HFFc6 (cell line): Measurements from ENCODE around the gene SNED1. TPM values are rescaled to one million over a fixed set of nuclear protein-coding genes. Genes with fewer than 3 reads are reported as not detected.
A peak's percentile ranks its signal among the peaks of the same experiment; 100 is the strongest.
"Not testable (repeated sequence)": the region's sequence is repeated elsewhere in the genome, so short reads cannot be mapped to it uniquely, and the experiment has no call there.

Experiments used
- DNase-seq: peaks from one replicate; pipeline ENCODE4 v3.0.0-alpha.2; 2018
- H3K27ac Mint-ChIP-seq: 2 replicates; pipeline ENCODE4 v1.8.0; 2020; ENCODE audit warnings: mild to moderate bottlenecking, mixed read lengths
- H3K27me3 Mint-ChIP-seq: 2 replicates; pipeline ENCODE4 v1.8.0; 2021; ENCODE audit warnings: mild to moderate bottlenecking, moderate library complexity, mixed read lengths; ENCODE audit not compliant: insufficient read depth
- H3K36me3 Mint-ChIP-seq: 2 replicates; pipeline ENCODE4 v1.8.0; 2021; ENCODE audit warnings: low read depth, mixed read lengths
- H3K4me1 Mint-ChIP-seq: 2 replicates; pipeline ENCODE4 v1.8.0; 2020; ENCODE audit warnings: low read depth, mixed read lengths
- H3K4me3 Mint-ChIP-seq: 2 replicates; pipeline ENCODE4 v1.8.0; 2020; ENCODE audit warnings: mild to moderate bottlenecking, moderate library complexity, mixed read lengths
- H3K9me3 Mint-ChIP-seq: 2 replicates; pipeline ENCODE4 v1.8.0; 2020; ENCODE audit warnings: mild to moderate bottlenecking, mixed read lengths
- CTCF ChIP-seq: fragments of 200-600 bp; sonication (generic); IDR thresholded peaks from 2 replicates; pipeline ENCODE4 v1.5.0; 2021; ENCODE audit warnings: antibody characterized with exemption, mild to moderate bottlenecking
- total RNA-seq, 6 experiments: library from RNA; stranded (reverse); fragmentation: NEBNext Ultra II Directional; extraction: Animal tissue kit (Norgen Biotek cat#: 25700); gene quantifications; 2 replicates in 1 of 6; 3 replicates in 5 of 6; pipeline ENCODE4 v1.2.3, GENCODE V29; 2021

Gene SNED1
- total RNA-seq, 6 experiments from 2014 or later: 1.2 to 2.1 (median 1.6) TPM

DNA sequence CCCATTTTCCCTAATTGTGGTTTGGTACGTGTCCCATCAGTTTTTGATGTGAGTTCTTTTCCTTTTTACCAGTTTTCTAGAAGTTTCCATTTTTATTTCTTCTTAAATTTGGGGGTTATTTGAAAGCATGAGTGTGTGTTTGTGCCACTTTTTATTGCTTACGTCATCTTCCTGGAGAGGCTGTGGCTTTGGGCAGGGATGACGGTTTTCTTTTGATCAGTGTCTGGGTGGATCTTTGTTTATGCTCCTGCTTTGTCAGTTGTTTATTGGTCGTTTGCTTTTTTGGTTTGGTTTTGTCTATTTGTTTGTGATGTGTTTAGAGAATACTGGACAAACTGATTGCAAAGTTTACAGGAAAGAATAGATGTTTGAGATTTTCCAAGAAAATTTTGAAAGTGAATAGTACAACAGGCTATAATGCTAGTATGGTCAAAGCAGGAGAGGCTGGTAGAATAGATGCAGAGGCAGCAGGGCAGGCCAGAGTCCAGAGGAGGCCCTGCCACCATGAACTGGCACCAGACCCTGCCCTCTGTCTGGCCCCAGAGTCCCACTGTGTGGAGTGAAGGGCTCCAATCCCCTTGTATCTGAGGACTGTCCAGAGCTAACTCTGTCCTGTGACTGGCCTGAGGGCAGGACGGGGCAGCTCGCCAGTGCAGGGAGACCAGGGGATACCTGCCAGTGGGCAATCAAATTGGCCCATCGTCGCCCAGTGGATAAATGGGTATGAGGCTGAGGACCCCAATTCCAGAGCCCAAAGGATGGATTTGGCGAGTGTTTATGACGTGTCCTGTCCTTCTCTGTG lies 23.4 kb upstream of the SNED1 start:
- Mint-ChIP-seq H3K9me3 (no peaks in the 10 kb centered on the region), H3K27me3 (peaks cover 21% of the 10 kb centered on the region), H3K27ac (no peak overlapping the region), H3K4me3 (no peak overlapping the region), H3K36me3 (no peaks in the 10 kb centered on the region; the same call in 1 of the 2 replicates), H3K4me1 (peaks cover 18% of the 10 kb centered on the region)
- TF ChIP-seq CTCF: no peak
- no peak for DNase-seq

DNA sequence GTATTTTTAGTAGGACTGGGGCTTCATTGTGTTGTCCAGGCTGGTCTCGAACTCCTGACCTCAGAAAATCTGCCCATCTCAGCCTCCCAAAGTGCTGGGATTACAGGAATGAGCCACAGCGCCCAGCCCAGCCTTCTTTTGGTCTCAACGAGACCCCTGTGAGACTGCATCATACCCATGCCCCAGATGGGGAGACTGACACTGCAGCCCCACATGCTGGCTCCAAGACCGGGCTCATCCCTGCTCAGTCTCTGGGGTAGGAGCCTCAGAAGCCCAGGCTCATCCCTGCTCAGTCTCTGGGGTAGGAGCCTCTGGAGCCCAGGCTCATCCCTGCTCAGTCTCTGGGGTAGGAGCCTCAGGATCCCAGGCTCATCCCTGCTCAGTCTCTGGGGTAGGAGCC lies 22.5 kb upstream of the SNED1 start:
- peaks cover 17% of the 10 kb centered on the region for H3K27me3 Mint-ChIP-seq
- peaks cover 18% of the 10 kb centered on the region for H3K4me1 Mint-ChIP-seq
- not testable (repeated sequence) for DNase-seq, H3K27ac Mint-ChIP-seq, H3K4me3 Mint-ChIP-seq, H3K9me3 Mint-ChIP-seq, H3K36me3 Mint-ChIP-seq

GRCh38 chr2:240981280-240981679 lies 17.1 kb upstream of the SNED1 start:
- no peaks in the 10 kb centered on the region for H3K36me3 Mint-ChIP-seq
- H3K4me1 Mint-ChIP-seq: peaks cover 10% of the 10 kb centered on the region
- no peaks in the 10 kb centered on the region for H3K9me3 Mint-ChIP-seq
- H3K27me3 Mint-ChIP-seq: no peaks in the 10 kb centered on the region; the same call in 1 of the 2 replicates
- DNase-seq: peak; percentile 60
- no peak for TF ChIP-seq CTCF
- H3K4me3 Mint-ChIP-seq: no peak overlapping the region
- peak overlapping the region; percentile 49; the same call in 1 of the 2 replicates for H3K27ac Mint-ChIP-seq

DNA sequence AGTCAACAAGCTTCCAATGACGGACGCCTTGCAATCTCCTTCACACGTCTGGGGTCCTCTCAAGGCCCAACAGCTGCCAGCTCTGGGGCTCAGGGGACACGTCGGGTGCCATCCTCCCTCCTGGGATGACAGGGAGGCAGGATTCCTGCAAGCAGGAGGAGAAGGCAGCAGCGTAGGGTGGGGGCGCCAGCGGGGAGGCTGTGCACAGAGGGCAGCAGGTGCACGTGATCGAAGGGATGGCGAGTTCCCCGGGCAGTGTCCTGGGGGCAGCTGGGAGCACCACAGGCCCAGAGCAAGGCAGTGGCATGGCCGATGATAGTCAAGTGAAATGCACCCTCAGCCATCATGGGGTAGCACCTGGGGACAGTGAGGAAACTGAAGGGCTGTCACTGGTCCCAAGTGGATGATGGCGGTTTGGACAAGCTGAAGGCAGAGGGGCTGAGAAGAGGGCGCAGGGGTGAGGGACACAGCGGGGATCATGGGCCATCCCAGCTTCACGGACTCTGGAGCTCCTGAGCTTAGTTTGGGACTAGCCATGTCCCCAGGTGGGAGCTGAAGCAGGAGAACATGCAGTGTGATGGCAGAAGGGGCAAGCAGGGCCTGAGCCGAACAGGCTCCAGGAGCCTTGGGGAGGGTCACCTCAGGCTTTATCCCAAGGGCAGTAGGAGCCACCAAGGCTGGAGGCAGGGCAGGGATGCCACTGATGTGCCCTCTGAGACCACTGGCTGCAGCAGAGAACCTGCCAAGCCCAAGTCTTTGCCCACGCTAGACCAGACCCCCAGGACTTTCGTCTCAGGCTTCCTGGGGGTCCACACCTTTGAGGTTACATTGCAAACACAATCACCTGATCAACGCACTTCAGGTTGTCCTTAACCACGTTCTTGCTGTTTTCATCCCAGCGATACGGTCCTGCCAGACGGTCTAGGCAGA lies 16.3 kb upstream of the SNED1 start:
- DNase-seq: no peak
- H3K4me3 Mint-ChIP-seq: no peak overlapping the region
- peaks cover 12% of the 10 kb centered on the region for H3K4me1 Mint-ChIP-seq
- no peaks in the 10 kb centered on the region for H3K9me3 Mint-ChIP-seq
- no peaks in the 10 kb centered on the region for H3K36me3 Mint-ChIP-seq
- no peaks in the 10 kb centered on the region; the same call in 1 of the 2 replicates for H3K27me3 Mint-ChIP-seq
- no peak overlapping the region for H3K27ac Mint-ChIP-seq
- TF ChIP-seq CTCF: no peak

DNA sequence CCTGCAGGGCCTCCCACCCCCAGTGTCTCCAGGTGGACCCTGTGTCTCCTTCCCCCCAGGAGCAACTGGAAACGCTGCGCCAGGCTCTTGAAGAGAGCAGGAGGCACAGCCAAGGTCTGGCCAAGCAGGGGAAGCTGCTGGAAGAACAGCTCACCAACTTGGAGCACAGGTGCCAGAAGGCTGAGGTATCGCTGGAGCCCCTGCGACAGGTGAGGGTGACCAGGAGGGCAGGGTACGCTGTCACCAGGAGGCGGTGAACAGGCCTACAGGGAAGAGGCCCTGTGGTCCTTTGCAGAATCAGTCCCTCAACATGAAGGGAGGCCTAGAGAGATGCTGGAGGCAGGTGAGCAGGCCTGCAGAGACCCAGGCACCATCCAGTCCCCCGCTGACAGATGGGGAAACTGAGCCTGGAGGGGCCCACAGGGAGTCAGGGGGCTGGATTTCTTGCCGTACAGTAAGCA lies 15.6 kb upstream of the SNED1 start:
- H3K27ac Mint-ChIP-seq: no peak overlapping the region
- no peak for DNase-seq
- H3K36me3 Mint-ChIP-seq: no peaks in the 10 kb centered on the region
- H3K4me1 Mint-ChIP-seq: peaks cover 18% of the 10 kb centered on the region
- no peaks in the 10 kb centered on the region; the same call in 1 of the 2 replicates for H3K27me3 Mint-ChIP-seq
- TF ChIP-seq CTCF: no peak
- no peaks in the 10 kb centered on the region for H3K9me3 Mint-ChIP-seq
- H3K4me3 Mint-ChIP-seq: no peak overlapping the region
